Omental fat pad (tissue), 4 donors: ENCODE measurements around the gene CEBPE. TPM values are rescaled to one million over a fixed set of nuclear protein-coding genes. Genes with fewer than 3 reads are reported as not detected.

Source experiments
- ATAC-seq: fragments of 150-250 bp; one replicate; pipeline ENCODE4 v1.9.1; 2016; ENCODE audit warnings: mild to moderate bottlenecking, moderate library complexity; ENCODE audit not compliant: low FRiP score
- DNase-seq: peaks from one replicate; pipeline ENCODE4 v3.0.0-alpha.2; 2019; ENCODE audit warnings: low spot score
- CTCF ChIP-seq, 3 donors: fragments of 450-650 bp; IDR thresholded peaks; one replicate each; pipeline ENCODE4 v1.5.1; 2016 to 2017; ENCODE audit warnings: antibody characterized with exemption in 3 of 3, mild to moderate bottlenecking in 3 of 3, moderate library complexity in 2 of 3
- total RNA-seq, 4 donors: library from RNA; depleted of rRNA; stranded (reverse); fragments of >200 nt; gene quantifications; one replicate each; pipeline ENCODE4 v1.1.0, GENCODE V29; 2016

The CEBPE gene
- total RNA-seq, 4 donors from 2014 or later, result 0.36 to 2.7 (median 0.37) TPM; not detected in 1

- no peak for TF ChIP-seq CTCF (IDR thresholded peaks at IDR 0.05)
- DNase-seq (no peak), ATAC-seq (no peak)
These were observed 43.7 kb upstream of the CEBPE start for GRCh38 chr14:23162800-23163199.

- TF ChIP-seq CTCF (IDR thresholded peaks at IDR 0.05), result no peak
- DNase-seq (no peak), ATAC-seq (no peak)
These were observed 43.0 kb upstream of the CEBPE start for GRCh38 chr14:23162005-23162404.

- peak; percentile 87 for ATAC-seq
- no peak for DNase-seq
- no peak for TF ChIP-seq CTCF (IDR thresholded peaks at IDR 0.05)
These were observed 42.0 kb upstream of the CEBPE start for GRCh38 chr14:23160924-23161522.

- TF ChIP-seq CTCF (IDR thresholded peaks at IDR 0.05), result no peak
- ATAC-seq (no peak), DNase-seq (no peak)
These were observed 40.5 kb upstream of the CEBPE start for GRCh38 chr14:23159532-23159931.

- ATAC-seq, result no peak
- no peak for DNase-seq
- TF ChIP-seq CTCF (IDR thresholded peaks at IDR 0.05), result no peak
These were observed 39.7 kb upstream of the CEBPE start for GRCh38 chr14:23158779-23159178.

GRCh38 chr14:23154964-23155587 lies 36.0 kb upstream of the CEBPE start:
- TF ChIP-seq CTCF (IDR thresholded peaks at IDR 0.05), result no peak
- DNase-seq (no peak), ATAC-seq (peak; percentile 75)
